Erythroblast (primary cell): ENCODE measurements around the gene OR5H1.

Experiments used
- GATA1 ChIP-seq: IDR thresholded peaks from 2 replicates; pipeline ENCODE4 v1.6.1; 2011; ENCODE audit warnings: low read depth, mild to moderate bottlenecking, control low read depth, low read length, moderate library complexity
- POLR2A ChIP-seq: IDR thresholded peaks from 2 replicates; pipeline ENCODE4 v1.6.1; 2011; ENCODE audit warnings: mild to moderate bottlenecking, low read length

- TF ChIP-seq POLR2A, result no peak
- TF ChIP-seq GATA1, result no peak
Observed at GRCh38 chr3:98099848-98100247, 30.7 kb upstream of the OR5H1 start.
